ENCODE measurements around the gene SEMA5B.

- TF ChIP-seq SP1 (IDR thresholded peaks at IDR 0.05) (no peak), FOXM1 (IDR thresholded peaks at IDR 0.05; ENCODE audit: borderline replicate concordance) (no peak), PKNOX1 (IDR thresholded peaks at IDR 0.05) (no peak), SUZ12 (IDR thresholded peaks at IDR 0.05) (no peak), BHLHE40 (IDR thresholded peaks at IDR 0.05; ENCODE audit: borderline replicate concordance) (no peak), FOXA1 (IDR thresholded peaks at IDR 0.05) (no peak), TARDBP (IDR thresholded peaks at IDR 0.05) (no peak), ELF4 (IDR thresholded peaks at IDR 0.05) (no peak), FOXK2 (IDR thresholded peaks at IDR 0.05) (no peak), L3MBTL2 (conservative IDR thresholded peaks at IDR 0.05) (no peak), ZNF384 (IDR thresholded peaks at IDR 0.05) (no peak), ARNT (IDR thresholded peaks at IDR 0.05) (no peak), HDGF (IDR thresholded peaks at IDR 0.05; ENCODE audit: borderline replicate concordance) (no peak), NFRKB (IDR thresholded peaks at IDR 0.05) (no peak)
Observed at GRCh38 chr3:123039178-123039577, 11.6 kb upstream of the SEMA5B start.

All from HEK293T (cell line).